ENCODE data around the gene ATN1.

Gene ATN1

DNA sequence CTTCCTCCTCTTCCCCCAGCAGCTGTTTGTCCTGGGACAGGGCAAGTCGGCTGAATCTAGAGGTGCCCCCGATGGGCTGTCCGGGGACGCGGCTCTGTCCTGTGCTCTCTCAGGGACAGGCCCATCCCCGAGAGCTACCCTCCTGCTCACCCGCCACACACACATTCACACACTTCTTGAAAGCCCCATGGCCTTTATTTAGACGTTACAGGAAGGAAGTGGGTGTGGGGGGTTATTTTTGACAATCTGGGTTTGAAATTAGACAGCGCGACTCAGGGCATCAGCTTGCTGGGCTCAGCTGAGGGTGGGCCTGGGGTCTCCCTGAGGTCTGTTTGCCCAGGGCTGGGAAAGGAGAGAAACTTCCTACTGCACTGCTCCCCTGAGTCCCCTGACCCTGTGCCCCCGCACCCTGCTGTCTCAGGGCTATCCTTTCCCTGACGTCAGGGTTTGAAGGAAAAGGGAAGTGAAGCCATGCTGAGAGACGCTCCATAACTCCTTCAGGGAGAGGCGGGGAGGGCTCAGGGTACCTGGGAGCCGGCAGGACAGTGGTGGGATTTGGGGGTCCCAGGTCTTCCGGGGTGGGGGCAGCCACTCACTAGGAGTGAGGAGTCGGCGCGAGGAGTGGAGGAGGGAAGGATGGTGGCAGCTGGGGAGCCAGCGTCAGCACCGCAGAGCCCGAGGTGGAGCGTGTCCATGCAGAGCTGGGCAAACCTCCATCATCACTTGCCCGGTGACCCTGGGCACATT, 31.5 kb downstream of the ATN1 start:
- no peak for DNase-seq

DNA sequence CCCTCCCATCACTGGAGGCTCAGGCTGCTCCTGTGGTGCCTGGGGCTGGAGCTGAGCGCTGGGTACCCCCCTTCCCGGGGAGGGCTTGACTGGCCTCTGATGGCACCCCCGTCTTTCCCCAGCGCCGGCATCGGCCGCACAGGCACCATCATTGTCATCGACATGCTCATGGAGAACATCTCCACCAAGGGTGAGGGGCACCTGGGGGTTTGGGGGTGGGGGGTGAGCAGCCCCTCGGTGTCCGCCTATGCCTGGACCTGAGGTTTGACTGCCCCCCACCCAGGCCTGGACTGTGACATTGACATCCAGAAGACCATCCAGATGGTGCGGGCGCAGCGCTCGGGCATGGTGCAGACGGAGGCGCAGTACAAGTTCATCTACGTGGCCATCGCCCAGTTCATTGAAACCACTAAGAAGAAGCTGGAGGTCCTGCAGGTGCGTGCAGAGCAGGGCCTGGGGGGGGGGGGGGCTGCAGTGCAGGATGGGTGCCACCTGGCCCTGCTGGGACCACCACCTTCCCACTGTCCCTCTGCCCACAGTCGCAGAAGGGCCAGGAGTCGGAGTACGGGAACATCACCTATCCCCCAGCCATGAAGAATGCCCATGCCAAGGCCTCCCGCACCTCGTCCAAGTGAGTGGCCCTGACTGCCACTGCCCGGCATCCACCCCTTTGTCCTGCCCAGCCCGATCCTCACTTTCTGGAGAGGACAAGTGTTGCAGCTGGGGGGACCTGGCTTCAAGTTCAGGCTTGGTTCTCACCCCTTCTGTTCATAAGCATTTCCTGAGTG, 32.2 kb downstream of the ATN1 start:
- DNase-seq = no peak

DNA sequence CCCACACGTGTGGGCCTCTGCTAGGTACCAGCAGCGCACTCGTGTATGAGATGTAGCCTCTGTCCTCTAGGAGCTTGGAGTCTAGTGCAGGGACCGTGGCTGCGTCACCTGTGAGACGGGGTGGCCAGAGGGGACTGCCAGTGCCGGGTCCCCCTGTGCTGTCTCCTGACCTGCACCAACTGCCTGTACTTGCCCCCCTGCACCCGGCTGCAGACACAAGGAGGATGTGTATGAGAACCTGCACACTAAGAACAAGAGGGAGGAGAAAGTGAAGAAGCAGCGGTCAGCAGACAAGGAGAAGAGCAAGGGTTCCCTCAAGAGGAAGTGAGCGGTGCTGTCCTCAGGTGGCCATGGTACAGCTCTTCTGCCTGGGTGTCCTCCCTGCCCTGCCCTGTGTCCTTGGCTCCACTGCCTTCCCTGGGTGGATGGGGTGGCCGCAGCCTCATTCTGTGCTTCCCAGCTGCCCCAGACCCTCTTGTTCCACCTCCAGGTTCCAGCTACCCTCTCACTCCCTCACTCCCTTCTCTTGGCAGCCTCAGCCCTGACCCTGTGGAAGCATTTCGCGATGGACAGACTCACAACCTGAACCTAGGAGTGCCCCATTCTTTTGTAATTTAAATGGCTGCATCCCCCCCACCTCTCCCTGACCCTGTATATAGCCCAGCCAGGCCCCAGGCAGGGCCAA, 33.0 kb downstream of the ATN1 start:
- peak; percentile 28 for DNase-seq

DNA sequence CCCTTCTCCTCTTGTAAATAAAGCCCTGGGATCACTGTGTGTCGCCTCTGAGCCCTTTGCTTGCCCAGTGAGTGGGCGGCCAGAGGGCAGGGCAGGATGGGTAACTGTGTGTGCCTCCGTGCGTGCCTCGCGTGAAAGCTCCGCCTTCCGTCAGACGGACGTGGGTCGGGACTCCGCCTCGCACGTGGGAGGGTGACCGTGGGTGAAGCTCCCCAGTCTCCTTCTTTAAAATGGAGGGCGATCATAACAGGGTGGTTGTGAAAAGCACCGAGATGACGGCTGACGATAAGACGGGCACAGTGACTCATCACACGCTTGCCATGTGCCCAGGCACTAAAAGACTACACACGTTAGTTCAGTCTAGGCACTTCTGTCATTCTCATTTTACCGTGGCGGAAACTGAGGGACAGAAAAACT, 33.5 kb downstream of the ATN1 start:
- no peak for DNase-seq

DNA sequence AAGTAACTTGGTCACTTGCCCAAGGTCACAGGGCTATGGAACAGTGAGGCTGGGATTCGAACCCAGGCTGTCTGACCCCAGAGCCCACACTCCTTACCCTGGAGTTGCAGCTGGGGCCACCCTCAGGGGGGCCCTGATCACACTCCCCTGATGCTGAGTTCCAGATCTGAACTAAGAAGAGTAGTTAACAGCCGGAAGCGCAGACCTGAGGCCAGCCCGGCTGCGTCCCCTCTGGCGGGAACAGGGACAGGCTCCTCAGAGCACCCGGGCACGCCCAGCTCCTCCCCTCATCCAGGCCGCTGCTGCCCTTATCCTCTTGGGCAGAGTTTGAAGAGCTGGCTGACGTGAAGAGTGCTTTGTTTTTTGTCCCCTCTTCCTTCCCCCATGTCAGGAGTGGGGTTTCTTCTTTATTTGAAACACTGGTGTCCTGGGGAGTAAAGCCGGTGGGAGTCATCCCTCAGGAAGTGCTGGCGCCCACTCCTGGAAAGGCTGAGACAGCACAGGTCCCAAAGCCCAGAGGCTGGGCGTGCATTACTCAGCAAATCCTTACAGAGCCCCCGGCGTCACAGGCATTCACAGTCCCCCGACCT, 34.0 kb downstream of the ATN1 start:
- DNase-seq = peak; percentile 86

DNA sequence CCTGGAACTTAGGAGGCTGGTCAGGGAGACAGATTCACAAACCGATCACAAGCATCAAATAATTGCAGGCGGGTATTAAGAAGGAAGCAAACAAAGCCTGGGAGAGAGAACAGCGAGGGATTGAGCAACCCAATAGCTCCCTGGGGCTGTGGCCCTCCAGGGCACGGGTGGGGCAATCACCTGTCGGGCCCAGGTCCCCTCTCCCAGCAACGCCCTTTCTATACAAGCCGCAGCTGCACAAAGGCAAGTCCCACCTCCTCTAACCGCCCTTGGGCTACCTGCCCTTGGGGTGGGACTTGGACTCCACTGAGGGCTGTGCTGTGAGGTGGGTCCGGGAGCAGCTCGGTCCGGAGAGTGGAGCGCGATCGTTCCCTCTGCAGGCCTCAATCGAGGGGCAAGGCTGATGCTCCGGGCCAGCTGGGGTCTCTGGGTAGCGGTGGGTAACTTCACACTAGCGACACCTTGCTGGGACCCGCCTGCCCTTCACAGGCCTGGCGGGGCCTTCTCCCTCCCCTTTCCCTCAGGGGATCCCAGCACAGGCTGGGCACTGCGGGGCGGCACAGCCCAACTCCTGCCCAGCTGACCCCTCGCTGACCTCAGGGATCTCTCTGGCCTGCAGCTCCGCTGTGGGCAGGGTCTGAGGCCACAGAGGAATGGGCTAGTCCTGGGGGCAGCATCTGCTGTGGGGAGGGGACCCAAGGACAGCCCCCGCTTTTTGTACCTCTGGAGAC, 34.7 kb downstream of the ATN1 start:
- no peak for DNase-seq

DNA sequence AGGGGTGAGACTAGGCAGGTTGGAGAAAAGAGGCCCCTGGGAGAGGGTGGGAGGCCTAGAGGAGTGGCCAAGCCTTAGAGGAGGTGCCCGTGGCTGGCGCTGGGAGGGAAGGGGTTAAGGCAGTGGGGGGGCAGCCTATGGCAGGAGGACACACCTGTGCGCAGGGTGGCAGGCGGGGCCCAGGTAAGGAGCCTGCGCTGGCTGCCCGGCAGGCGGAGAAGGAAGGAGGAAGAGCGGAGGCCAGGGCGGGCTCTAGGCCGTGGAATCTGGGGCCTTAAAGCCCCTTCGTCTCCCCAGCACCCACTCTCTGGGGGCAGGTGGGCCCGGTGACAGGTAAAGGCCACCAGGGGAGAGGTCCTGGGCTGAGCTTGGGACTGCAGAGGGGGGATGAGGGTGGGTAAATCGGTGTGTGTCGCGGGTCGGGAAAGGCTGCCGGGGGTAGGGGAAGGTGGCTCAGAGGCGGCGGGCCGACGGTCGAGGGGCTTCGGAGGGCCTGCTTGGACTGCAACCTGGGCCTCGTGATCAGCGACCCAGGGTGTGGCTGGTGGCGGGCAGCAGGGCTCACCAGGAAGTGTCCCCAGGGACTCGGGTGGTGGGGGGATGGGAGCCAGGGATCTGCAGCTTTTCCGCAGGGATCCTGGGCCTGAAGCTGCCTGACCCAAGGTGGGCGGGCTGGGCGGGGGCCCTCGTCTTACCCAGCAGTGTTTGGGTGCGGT, 35.4 kb downstream of the ATN1 start:
- DNase-seq = no peak

DNA sequence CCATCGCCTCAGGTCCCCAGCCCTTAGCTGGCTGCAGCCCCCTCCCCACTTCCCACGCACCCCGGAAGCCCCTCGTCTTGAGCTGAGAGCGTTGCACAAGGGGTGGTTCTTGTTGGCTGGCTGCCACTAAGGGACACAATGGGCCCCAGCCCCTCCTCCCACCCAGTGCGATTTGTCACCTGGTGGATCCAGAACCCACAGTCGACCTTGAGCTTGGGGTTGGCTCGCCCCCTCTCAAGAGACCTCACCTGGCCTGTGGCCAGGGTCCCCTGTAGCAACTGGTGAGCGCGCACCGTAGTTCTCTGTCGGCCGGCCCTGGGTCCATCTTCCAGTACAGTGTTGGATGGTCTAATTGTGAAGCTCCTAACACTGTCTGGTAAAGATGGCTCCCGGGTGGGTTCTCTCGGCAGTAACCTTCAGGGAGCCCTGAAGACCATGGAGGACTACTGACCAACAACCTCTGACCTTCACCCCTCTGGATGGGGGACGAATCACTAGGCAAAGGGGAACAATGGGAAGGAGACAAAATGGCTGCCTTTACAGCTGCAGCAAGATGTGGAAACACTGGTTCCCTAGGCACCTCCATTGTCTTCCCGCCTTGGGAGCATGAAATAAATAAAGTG, 36.1 kb downstream of the ATN1 start:
- no peak for DNase-seq

DNA sequence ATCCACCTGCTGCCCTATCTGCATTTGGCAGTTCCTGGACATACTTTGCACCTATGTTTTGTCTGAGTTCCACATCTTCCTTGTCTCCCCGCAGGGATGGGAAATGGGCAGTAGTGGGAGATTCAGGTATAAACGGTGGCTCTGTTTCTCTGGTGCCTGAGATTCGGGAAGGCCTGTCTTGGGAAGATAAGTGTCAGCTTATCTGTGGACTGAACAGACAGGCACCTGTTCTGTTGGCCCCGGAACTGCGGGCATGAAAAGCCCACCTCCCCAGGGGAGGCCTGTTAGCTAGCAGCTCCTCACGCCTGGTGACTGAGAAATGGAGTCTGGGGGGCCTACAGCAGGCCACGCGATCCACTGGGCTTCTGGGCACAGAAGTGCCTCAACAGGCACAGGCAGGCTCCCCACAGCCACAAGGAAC, 36.9 kb downstream of the ATN1 start:
- DNase-seq = no peak

DNA sequence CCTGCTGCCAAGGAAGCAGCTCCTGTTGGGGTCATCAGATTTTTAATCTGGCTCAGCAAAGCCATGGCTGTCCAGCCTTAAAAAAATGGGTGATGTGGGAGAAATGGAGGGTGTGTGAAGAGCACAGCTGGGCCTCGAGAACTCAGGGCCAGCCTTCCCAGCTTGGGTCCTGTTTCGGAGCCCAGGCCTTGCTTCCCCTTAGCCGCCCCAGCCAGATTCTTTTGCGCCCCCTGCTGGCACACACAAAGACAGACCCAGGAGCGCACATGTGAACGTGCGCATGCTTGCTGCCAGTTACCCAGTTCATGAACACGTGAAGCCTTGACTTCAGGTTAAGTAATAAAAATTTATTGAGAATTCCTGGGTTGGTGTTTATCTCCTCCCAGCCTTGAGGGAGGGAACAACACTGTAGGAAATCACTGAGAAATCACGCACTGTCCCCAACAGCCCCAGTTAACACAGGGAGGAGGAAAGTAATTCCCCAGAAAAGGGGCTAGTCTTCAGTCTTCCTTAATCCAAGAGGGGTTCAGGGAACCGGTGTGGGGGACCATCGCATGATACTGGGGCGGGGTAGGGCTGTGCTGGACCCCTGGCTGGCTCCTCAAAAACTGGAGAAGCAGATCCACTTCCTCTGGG, 37.4 kb downstream of the ATN1 start:
- peak; percentile 76 for DNase-seq

DNA sequence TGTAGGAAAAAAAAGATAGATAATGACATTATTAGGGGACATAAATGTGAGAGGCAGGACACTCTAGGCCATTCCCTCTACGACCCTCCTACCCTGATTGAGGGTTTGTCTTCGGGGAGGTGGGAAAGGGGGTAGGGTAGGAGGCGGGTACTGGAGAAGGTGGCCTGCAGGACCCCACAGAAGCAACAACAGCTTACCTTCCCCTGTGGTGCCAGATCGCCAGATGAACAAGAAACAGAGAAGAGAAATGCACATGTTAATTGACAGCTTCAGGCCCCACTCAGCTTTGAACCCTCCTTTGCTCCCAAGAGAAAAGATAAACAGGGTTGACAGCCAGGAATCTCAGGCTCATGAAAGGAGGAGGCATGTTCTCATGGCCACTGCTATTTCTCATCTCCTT, 38.0 kb downstream of the ATN1 start:
- no peak for DNase-seq

DNA sequence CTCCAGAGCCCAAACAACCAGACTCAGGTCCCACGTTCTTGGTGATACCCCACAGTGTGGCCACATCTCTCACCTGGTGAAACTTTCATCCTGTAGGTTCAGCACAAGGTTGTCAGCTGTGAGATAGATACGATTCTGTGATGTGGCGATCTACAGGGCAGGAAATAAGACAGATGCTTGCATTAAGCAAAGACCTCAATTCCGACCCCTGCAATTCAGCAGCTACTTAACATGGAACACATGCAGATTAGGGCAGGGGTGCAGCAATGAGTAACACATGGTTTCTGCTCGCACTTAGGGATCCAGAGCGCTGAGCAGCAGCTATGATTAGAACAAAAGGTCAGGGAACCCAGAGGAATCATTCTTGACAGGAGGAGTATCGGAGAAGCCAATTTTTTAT, 38.6 kb downstream of the ATN1 start:
- no peak for DNase-seq

DNA sequence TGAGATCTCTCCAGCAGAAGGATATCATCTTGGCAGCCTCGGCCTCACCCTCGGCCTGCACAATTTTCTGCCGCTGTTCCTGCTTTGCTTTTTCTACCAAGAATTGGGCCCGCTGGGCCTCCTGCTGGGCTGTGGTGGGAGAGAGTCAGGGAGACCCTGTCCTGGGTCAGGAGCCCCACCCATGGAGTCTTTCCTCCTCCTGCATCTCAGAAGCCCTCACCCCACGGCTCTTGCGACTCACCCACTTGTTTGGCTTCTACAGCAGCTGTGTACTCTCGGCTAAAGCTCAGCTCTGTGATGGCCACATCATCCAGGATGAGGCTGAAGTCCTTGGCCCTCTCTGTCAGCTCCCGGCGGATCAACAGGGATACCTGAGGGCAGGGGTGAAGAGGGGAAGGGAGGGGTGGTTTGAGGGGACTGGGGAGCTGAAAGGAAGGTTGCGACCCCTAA, 39.9 kb downstream of the ATN1 start:
- no peak for DNase-seq

DNA sequence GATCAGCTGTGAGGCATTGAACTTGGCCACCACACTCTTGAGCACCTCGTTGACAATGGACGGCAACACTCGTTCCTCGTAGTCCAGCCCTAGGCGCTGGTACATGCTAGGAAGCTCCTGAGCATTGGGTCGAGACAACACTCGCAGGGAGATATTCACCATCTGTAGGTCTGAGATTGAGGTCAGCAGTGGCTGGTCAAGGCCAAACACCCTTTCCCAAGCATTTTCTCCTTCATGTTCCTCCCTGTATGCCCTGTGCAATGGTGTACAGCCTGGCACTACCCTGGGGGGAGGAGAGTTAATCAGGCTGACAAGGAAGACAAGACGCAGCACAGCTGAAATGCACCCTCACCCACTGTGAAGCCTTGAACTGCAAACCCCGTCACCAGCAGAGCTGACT, 40.7 kb downstream of the ATN1 start:
- no peak for DNase-seq

DNA sequence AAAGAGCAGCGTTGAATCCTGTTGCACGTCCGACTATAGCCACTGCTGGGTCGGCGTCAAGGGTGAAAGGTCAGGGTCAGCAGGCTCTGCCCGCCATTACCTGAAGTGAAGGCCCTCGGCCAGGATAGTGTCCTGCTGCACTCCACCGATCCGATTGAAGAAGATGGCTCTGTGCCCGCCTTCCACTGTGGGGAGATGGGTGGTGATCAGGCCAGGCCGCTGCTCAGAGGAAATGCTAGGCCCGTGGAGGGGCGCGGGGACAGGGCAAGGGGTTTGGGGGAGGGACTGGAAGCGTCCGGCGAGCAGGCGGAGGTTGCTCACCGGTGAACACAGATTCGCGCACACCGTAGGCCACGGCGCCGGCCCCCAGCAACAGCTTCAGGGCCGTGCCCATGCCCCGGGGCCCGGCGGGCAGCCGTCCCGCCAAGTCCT, 42.4 kb downstream of the ATN1 start:
- DNase-seq = no peak

DNA sequence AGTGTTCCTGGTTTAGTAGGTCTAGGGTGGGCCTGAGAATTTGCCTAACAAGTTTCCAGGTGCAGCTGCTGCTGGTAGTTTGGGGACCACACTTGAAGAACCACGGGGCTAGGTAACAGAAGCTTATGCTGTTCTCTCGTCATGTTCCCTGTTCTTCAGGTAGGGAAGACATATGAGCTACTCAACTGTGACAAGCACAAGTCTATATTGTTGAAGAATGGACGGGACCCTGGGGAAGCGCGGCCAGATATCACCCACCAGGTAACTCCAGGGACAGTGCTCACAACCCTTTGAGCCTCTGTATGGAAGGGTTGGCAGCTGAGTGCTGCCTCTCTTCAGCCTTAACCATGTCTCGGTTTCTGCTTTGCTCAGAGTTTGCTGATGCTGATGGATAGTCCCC, 46.4 kb downstream of the ATN1 start:
- DNase-seq = no peak

DNA sequence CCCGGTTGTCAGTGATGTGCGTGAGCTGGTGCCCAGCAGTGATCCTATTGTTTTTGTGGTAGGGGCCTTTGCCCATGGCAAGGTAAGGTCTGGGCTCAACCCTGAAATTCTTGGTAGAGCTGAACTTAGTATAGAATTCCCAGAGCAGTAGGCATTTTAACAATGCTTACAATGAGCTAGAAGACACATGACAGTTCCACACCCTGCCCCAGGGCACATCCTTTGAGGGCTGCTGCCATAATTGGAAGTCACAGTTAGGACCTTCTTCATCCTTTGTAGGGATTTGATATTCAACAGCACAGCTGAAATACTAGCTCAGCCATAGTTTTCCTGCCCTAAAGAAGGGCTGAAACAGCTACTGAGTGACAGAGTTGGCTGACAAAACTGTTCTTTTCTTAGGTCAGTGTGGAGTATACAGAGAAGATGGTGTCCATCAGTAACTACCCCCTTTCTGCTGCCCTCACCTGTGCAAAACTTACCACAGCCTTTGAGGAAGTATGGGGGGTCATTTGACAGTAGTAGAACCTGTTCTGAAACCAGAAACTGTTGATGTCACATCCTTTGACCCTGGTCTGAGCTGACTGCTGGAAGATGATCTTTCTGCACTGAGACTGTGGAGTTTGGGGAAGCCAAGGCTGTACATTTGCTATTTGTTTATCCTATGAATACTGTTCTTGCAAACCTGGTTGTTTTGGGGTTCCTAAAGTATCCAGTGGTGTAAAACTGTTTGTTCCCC, 47.7 kb downstream of the ATN1 start:
- DNase-seq = no peak

DNA sequence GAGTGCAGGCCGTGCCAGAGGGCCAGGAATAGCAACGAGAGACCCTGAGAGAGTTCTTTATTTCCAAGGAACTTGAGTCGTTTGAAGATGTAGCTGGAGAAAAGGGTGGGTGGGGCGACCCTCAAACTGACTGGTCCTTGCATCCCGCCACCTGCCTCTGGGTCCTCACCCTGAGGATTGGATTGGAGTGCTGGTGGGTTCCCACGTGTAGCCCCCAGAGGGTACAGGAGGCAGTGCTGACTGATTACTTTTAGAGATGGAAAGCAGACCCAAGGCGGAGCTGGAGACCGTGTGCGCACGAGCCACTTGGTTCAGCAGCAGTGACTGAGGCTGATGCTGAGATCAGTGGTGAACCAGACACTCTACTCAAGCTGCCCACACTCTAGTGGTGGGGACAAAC, 49.9 kb downstream of the ATN1 start:
- DNase-seq = no peak

DNA sequence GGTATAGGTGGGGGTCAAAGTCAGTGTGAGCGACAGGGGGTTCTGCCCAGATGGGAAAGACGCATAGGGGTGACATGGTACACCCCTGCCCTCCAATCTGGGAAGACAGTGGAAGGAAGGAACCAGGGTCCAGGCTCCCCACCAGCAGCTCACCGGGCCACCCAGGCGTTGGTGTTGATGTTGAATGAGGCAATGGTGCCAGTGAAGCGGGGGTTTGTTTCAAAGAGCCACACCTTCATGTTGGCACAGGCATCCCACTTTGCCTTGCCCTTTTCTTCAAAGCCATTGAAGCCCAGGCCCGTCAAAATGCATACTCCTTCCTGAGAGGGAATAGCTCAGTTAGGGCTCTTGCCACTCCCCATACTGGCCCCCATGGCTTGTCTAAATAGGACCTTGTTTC, 50.4 kb downstream of the ATN1 start:
- no peak for DNase-seq

DNA sequence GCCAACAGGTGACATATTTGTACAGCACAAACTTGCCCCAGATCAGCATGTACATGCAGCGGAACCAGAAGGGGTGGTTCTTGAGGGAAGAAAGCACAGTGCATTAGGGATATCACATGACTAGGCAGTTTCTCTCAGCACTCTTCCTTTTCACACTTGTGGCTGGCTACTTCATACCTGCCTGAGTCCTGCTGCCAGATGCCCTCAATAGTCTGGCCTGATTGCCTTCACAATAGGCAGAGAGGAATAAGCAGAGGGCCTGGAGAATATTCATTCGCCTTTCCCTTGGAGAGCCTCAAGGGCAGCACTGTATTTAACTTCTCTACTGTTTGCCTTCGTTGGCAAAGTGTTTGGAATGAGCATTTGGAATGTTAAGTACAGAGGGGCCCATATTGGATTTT, 50.9 kb downstream of the ATN1 start:
- DNase-seq = no peak
